ENCODE results near the gene PPP1R9A. TPM values are rescaled to one million over a fixed set of nuclear protein-coding genes. Genes with fewer than 3 reads are reported as not detected.
"Not testable (repeated sequence)": the region's sequence is repeated elsewhere in the genome, so short reads cannot be mapped to it uniquely, and the experiment has no call there.

Gene PPP1R9A
- total RNA-seq, 1 experiment from 2014 or later = 5.9 TPM

- H3F3A ChIP-seq (ENCODE audit: low read length, unreplicated experiment) = no peaks in the 10 kb centered on the region
- no peaks in the 10 kb centered on the region for H4K20me1 ChIP-seq (ENCODE audit: low read length)
- TF ChIP-seq EZH2phosphoT487 (IDR thresholded peaks at IDR 0.05; ENCODE audit: borderline replicate concordance, low read length) = no peak
- no peak for TF ChIP-seq EZH2 (IDR thresholded peaks at IDR 0.05; ENCODE audit: low read length, unreplicated experiment)
- TF ChIP-seq CTCF (conservative IDR thresholded peaks at IDR 0.05; ENCODE audit: low read depth, low read length) = no peak
- H3K4me1 ChIP-seq (ENCODE audit: insufficient read depth, low read length) = no peaks in the 10 kb centered on the region
- no peak overlapping the region for H3K9ac ChIP-seq (ENCODE audit: low read length)
- POLR2A ChIA-PET (ENCODE audit: unreplicated experiment) = no interaction called here
- no peak overlapping the region for H3K27ac ChIP-seq (ENCODE audit: low read length)
- no peaks in the 10 kb centered on the region for H3K36me3 ChIP-seq (ENCODE audit: low read depth, low read length)
- no peak; the same call in 1 of the 2 replicates for ATAC-seq
- no peaks in the 10 kb centered on the region for H3K9me3 ChIP-seq (ENCODE audit: low read length)
- CTCF ChIA-PET = no interaction called here
- H2AFZ ChIP-seq (ENCODE audit: low read length) = no peak overlapping the region
- H3K4me2 ChIP-seq (ENCODE audit: low read length) = no peak overlapping the region
- H3K4me3 ChIP-seq (ENCODE audit: low read length) = no peak overlapping the region
- intact Hi-C loops (cut with micrococcal nuclease) = no loop called here
- no TSS peak for BruUV-seq (replicated peaks)
- no peaks in the 10 kb centered on the region for H3K79me2 ChIP-seq (ENCODE audit: low read length)
- DNase-seq = no peak
- H3K27me3 ChIP-seq (ENCODE audit: low read length) = no peaks in the 10 kb centered on the region
- no peaks in the 10 kb centered on the region for H3K9me2 ChIP-seq (replicated peaks; ENCODE audit: low read length)
Measured at GRCh38 chr7:95004618-95005247, 97.3 kb downstream of the PPP1R9A start.

GRCh38 chr7:95006010-95006409 lies 98.6 kb downstream of the PPP1R9A start:
- no TSS peak for BruUV-seq (replicated peaks)
- H3K27ac ChIP-seq (ENCODE audit: low read length) = no peak overlapping the region
- no peaks in the 10 kb centered on the region for H3K9me3 ChIP-seq (ENCODE audit: low read length)

GRCh38 chr7:95008773-95009172 lies 101.4 kb downstream of the PPP1R9A start:
- H3K9ac ChIP-seq (ENCODE audit: low read length); BruUV-seq (replicated peaks); H3K27me3 ChIP-seq (ENCODE audit: low read length); ATAC-seq; intact Hi-C loops (cut with micrococcal nuclease); H4K20me1 ChIP-seq (ENCODE audit: low read length); H3K79me2 ChIP-seq (ENCODE audit: low read length); H3K4me3 ChIP-seq (ENCODE audit: low read length); H3K4me2 ChIP-seq (ENCODE audit: low read length); H3K27ac ChIP-seq (ENCODE audit: low read length); H3K9me3 ChIP-seq (ENCODE audit: low read length); CTCF ChIA-PET; H2AFZ ChIP-seq (ENCODE audit: low read length); POLR2A ChIA-PET (ENCODE audit: unreplicated experiment); H3K36me3 ChIP-seq (ENCODE audit: low read depth, low read length); H3K9me2 ChIP-seq (replicated peaks; ENCODE audit: low read length); DNase-seq: not testable (repeated sequence)
- Histone ChIP-seq H3K4me1 (ENCODE audit: insufficient read depth, low read length) (peaks cover 23% of the 10 kb centered on the region), H3F3A (ENCODE audit: low read length, unreplicated experiment) (peaks cover 15% of the 10 kb centered on the region)

More at GRCh38 chr7:95006010-95006409, 98.6 kb downstream of the PPP1R9A start:
- Histone ChIP-seq H3K4me3 (ENCODE audit: low read length) (no peak overlapping the region), H3K27me3 (ENCODE audit: low read length) (no peaks in the 10 kb centered on the region), H3K4me1 (ENCODE audit: insufficient read depth, low read length) (peaks cover 5% of the 10 kb centered on the region), H3F3A (ENCODE audit: low read length, unreplicated experiment) (no peaks in the 10 kb centered on the region), H2AFZ (ENCODE audit: low read length) (no peak overlapping the region), H3K9me2 (replicated peaks; ENCODE audit: low read length) (no peaks in the 10 kb centered on the region), H3K4me2 (ENCODE audit: low read length) (no peak overlapping the region), H4K20me1 (ENCODE audit: low read length) (no peaks in the 10 kb centered on the region), H3K36me3 (ENCODE audit: low read depth, low read length) (no peaks in the 10 kb centered on the region), H3K79me2 (ENCODE audit: low read length) (no peaks in the 10 kb centered on the region), H3K9ac (ENCODE audit: low read length) (no peak overlapping the region)
- ChIA-PET CTCF (no interaction called here), POLR2A (ENCODE audit: unreplicated experiment) (no interaction called here)
- intact Hi-C loops (cut with micrococcal nuclease) = no loop called here
- TF ChIP-seq CTCF (conservative IDR thresholded peaks at IDR 0.05; ENCODE audit: low read depth, low read length) = no peak
- no peak for TF ChIP-seq EZH2phosphoT487 (IDR thresholded peaks at IDR 0.05; ENCODE audit: borderline replicate concordance, low read length)
- no peak for TF ChIP-seq EZH2 (IDR thresholded peaks at IDR 0.05; ENCODE audit: low read length, unreplicated experiment)
- DNase-seq = no peak
- ATAC-seq = no peak

All from PC-3 (cell line).